ENCODE measurements around the gene OR5K4. TPM values are rescaled to one million over a fixed set of nuclear protein-coding genes. Genes with fewer than 3 reads are reported as not detected.

The OR5K4 gene
- total and polyA plus RNA-seq, 2 of the 4 experiments (the other 2 are of a cell fraction), result not detected

- TF ChIP-seq CTCF (conservative IDR thresholded peaks at IDR 0.05; ENCODE audit: low read depth, low read length) (no peak), RAD21 (IDR thresholded peaks at IDR 0.05; ENCODE audit: low read length) (no peak), RCOR1 (IDR thresholded peaks at IDR 0.05; ENCODE audit: insufficient replicate concordance, low read length) (no peak), USF2 (IDR thresholded peaks at IDR 0.05; ENCODE audit: low read depth, low read length) (no peak), NFE2L2 (IDR thresholded peaks at IDR 0.05; ENCODE audit: low read depth, low read length) (no peak), SMC3 (IDR thresholded peaks at IDR 0.05; ENCODE audit: low read depth, low read length) (no peak), POLR2A (IDR thresholded peaks at IDR 0.05; ENCODE audit: low read depth, low read length) (no peak), CEBPB (IDR thresholded peaks at IDR 0.05; ENCODE audit: low read depth, low read length) (no peak), MAZ (IDR thresholded peaks at IDR 0.05; ENCODE audit: borderline replicate concordance, low read depth, low read length) (no peak), RFX5 (IDR thresholded peaks at IDR 0.05; ENCODE audit: low read depth, low read length) (no peak), FOS (IDR thresholded peaks at IDR 0.05; ENCODE audit: low read depth, low read length) (no peak), MAFK (IDR thresholded peaks at IDR 0.05; ENCODE audit: low read depth, low read length) (no peak), ELK1 (IDR thresholded peaks at IDR 0.05; ENCODE audit: borderline replicate concordance, low read depth, low read length) (no peak), BHLHE40 (IDR thresholded peaks at IDR 0.05; ENCODE audit: low read depth, low read length) (no peak), CHD1 (IDR thresholded peaks at IDR 0.05; ENCODE audit: low read depth, low read length) (no peak), MXI1 (IDR thresholded peaks at IDR 0.05; ENCODE audit: borderline replicate concordance, low read depth, low read length) (no peak)
- Histone ChIP-seq H3K56ac (ENCODE audit: extremely low read depth, insufficient read depth, low read length) (no peak overlapping the region), H3K27ac (ENCODE audit: insufficient read depth, low read length) (no peak overlapping the region), H3K79me1 (ENCODE audit: low read depth in 1 of 2, low read length in 2 of 2) (no peaks in the 10 kb centered on the region), H3K23ac (ENCODE audit: low read depth, low read length) (no peak overlapping the region), H3K9me3 (ENCODE audit: control insufficient read depth, insufficient read depth, low read length) (no peaks in the 10 kb centered on the region), H3K4ac (ENCODE audit: low read depth, low read length) (no peak overlapping the region), H3K4me1 (ENCODE audit: control insufficient read depth, insufficient read depth, low read length) (no peaks in the 10 kb centered on the region), H3K4me3 (ENCODE audit: insufficient read depth, low read depth, low read length) (no peak overlapping the region), H3K27me3 (ENCODE audit: control insufficient read depth, insufficient read depth, low read length) (no peaks in the 10 kb centered on the region), H4K20me1 (ENCODE audit: insufficient read depth, low read length) (no peaks in the 10 kb centered on the region), H2BK15ac (ENCODE audit: low read depth, low read length) (no peak overlapping the region), H3K36me3 (ENCODE audit: control insufficient read depth, insufficient read depth, low read length) (no peaks in the 10 kb centered on the region), H3K4me2 (ENCODE audit: low read depth, low read length) (no peak overlapping the region), H3K9me1 (ENCODE audit: insufficient read depth, low read length) (no peaks in the 10 kb centered on the region), H3K14ac (replicated peaks; ENCODE audit: low read depth, low read length) (no peak overlapping the region), H2AK9ac (replicated peaks; ENCODE audit: low read depth, low read length, poor library complexity) (no peak overlapping the region), H2AK5ac (ENCODE audit: low read depth, low read length) (no peak overlapping the region), H2BK5ac (ENCODE audit: low read depth, low read length, poor library complexity, severe bottlenecking) (no peak overlapping the region), H2AFZ (replicated peaks; ENCODE audit: low read length, poor library complexity) (no peak overlapping the region), H2BK20ac (ENCODE audit: low read depth, low read length) (no peak overlapping the region), H4K8ac (ENCODE audit: low read depth in 2 of 2, low read length in 2 of 2) (no peak overlapping the region), H4K91ac (ENCODE audit: insufficient read depth, low read depth, low read length) (no peak overlapping the region), H3K18ac (ENCODE audit: low read depth, low read length) (no peak overlapping the region), H4K5ac (ENCODE audit: low read depth, low read length) (no peak overlapping the region), H3K9ac (ENCODE audit: low read depth, low read length) (no peak overlapping the region), H2BK120ac (ENCODE audit: low read depth, low read length) (no peak overlapping the region)
- in situ Hi-C loops (cut with MboI; ENCODE audit: low sequenced_read_pairs), result loop anchor here (25.0 kb wide), 1 partner anchor 101 kb away; the partner anchor contains the start of gene OR5K1
- BruUV-seq (replicated peaks), result no TSS peak
- ATAC-seq (ENCODE audit: low read depth), result no peak
- DNase-seq, result no peak
- ChIA-PET POLR2A (ENCODE audit: unreplicated experiment) (no interaction called here), CTCF (no interaction called here)
- intact Hi-C loops (cut with micrococcal nuclease), result no loop called here
- no CpG with 5 or more reads among the region's 2 CpGs for WGBS, 2 experiments (ENCODE audit: extremely low coverage in 2 of 2, insufficient read length in 1 of 2)
- dilution Hi-C loops (cut with HindIII; ENCODE audit: low sequenced_read_pairs, unreplicated experiment), result no loop called here
Observed at GRCh38 chr3:98361289-98361688, 7.6 kb downstream of the OR5K4 start.

All from IMR-90 (cell line).